ENCODE data around the gene SMPDL3A. TPM values are rescaled to one million over a fixed set of nuclear protein-coding genes. Genes with fewer than 3 reads are reported as not detected.

The SMPDL3A gene
- total and polyA plus RNA-seq, 2 of the 13 experiments (the other 11 are each of a cell fraction or from before 2014, with no cell fraction given) = 7.8 to 17.3 TPM

Small RNA genes lying within 50 kb of the gene (small RNA-seq; reads per million reads assigned to genes)
- 0 reads per million in 3 experiments for gene RN7SL564P (ENCODE audit: insufficient read depth in 2 of 3, insufficient read length in 3 of 3, low read depth in 2 of 3, low replicate concordance in 1 of 3)

Other genes starting within 250 kb of the SMPDL3A start
- 1.5 and 2.2 TPM in 2 replicates for gene PKIB, start 178.9 kb upstream of the SMPDL3A start, total RNA-seq (2016; rRNA removed; fragmentation: Illumina TruSeq; extraction: Trizol)
- gene PKIB, start 178.9 kb upstream of the SMPDL3A start, polyA plus RNA-seq (2011; rRNA removed) = 0.97 and 1.4 TPM in 2 replicates
- not detected in 2 replicates for gene FABP7, start 9.5 kb upstream of the SMPDL3A start, total RNA-seq (2016; rRNA removed; fragmentation: Illumina TruSeq; extraction: Trizol)
- not detected in 2 replicates for gene FABP7, start 9.5 kb upstream of the SMPDL3A start, polyA plus RNA-seq (2011; rRNA removed)
- not detected in 2 replicates for gene CLVS2, start 207.0 kb downstream of the SMPDL3A start, total RNA-seq (2016; rRNA removed; fragmentation: Illumina TruSeq; extraction: Trizol)
- not detected in 2 replicates for gene CLVS2, start 207.0 kb downstream of the SMPDL3A start, polyA plus RNA-seq (2011; rRNA removed)